GM23338 (cell line): ENCODE data around the gene HK1. TPM values are rescaled to one million over a fixed set of nuclear protein-coding genes. Genes with fewer than 3 reads are reported as not detected.

Source experiments
- ATAC-seq: fragments of 200-7000 bp; cut with Tn5 transposase; 3 replicates; pipeline ENCODE4 v1.9.1; 2020
- DNase-seq: peaks from one replicate; pipeline ENCODE4 v3.0.0-alpha.2; 2015; ENCODE audit warnings: low spot score
- H2AFZ ChIP-seq: fragments of 200-600 bp; sonication (generic); 2 replicates; pipeline ENCODE4 v1.8.0; 2016; ENCODE audit warnings: antibody characterized with exemption, mild to moderate bottlenecking, moderate library complexity
- H3F3A ChIP-seq: fragments of 200-600 bp; sonication (generic); replicated peaks from 2 replicates; pipeline ENCODE4 v1.8.0; 2017; ENCODE audit warnings: antibody characterized with exemption, mixed run types, low read depth
- H3K27ac ChIP-seq: fragments of 200-600 bp; sonication (generic); 2 replicates; pipeline ENCODE4 v1.6.1; 2016; ENCODE audit warnings: low read depth
- H3K27me3 ChIP-seq: fragments of 200-600 bp; sonication (generic); 2 replicates; pipeline ENCODE4 v1.8.0; 2016; ENCODE audit warnings: mild to moderate bottlenecking, mixed run types, moderate library complexity; ENCODE audit not compliant: insufficient read depth
- H3K36me3 ChIP-seq: fragments of 200-600 bp; sonication (generic); 2 replicates; pipeline ENCODE4 v1.8.0; 2016; ENCODE audit warnings: mild to moderate bottlenecking; ENCODE audit not compliant: insufficient read depth
- H3K4me1 ChIP-seq: fragments of 200-600 bp; sonication (generic); 2 replicates; pipeline ENCODE4 v1.8.0; 2016; ENCODE audit warnings: mild to moderate bottlenecking, moderate library complexity; ENCODE audit not compliant: insufficient read depth
- H3K4me2 ChIP-seq: fragments of 200-600 bp; sonication (generic); 2 replicates; pipeline ENCODE4 v1.7.1; 2017; ENCODE audit warnings: mixed run types
- H3K4me3 ChIP-seq: fragments of 200-600 bp; sonication (generic); 2 replicates; pipeline ENCODE4 v1.6.1; 2016; ENCODE audit warnings: mixed run types
- H3K79me2 ChIP-seq: fragments of 200-600 bp; sonication (generic); replicated peaks from 2 replicates; pipeline ENCODE4 v1.8.0; 2017; ENCODE audit warnings: mild to moderate bottlenecking; ENCODE audit not compliant: insufficient read depth
- H3K9me2 ChIP-seq: fragments of 200-600 bp; sonication (generic); 2 replicates; pipeline ENCODE4 v1.8.0; 2017; ENCODE audit not compliant: insufficient read depth
- H4K20me1 ChIP-seq: fragments of 200-600 bp; sonication (generic); replicated peaks from 2 replicates; pipeline ENCODE4 v1.8.0; 2017; ENCODE audit warnings: mild to moderate bottlenecking; ENCODE audit not compliant: insufficient read depth
- H3K27ac Mint-ChIP-seq: 2 replicates; pipeline ENCODE4 v1.8.0; 2020; ENCODE audit warnings: inconsistent platforms, mild to moderate bottlenecking, moderate library complexity, mixed read lengths
- H3K27me3 Mint-ChIP-seq: 3 replicates; pipeline ENCODE4 v1.8.0; 2022; ENCODE audit warnings: low read depth, mild to moderate bottlenecking, moderate library complexity, mixed read lengths, inconsistent platforms; ENCODE audit not compliant: insufficient read depth, poor library complexity
- H3K36me3 Mint-ChIP-seq: 3 replicates; pipeline ENCODE4 v1.8.0; 2021; ENCODE audit warnings: low read depth, mild to moderate bottlenecking, inconsistent platforms, moderate library complexity, mixed read lengths
- H3K4me1 Mint-ChIP-seq: 3 replicates; pipeline ENCODE4 v1.8.0; 2020; ENCODE audit warnings: mild to moderate bottlenecking, inconsistent platforms, mixed read lengths
- H3K4me3 Mint-ChIP-seq: 3 replicates; pipeline ENCODE4 v1.8.0; 2021; ENCODE audit warnings: moderate library complexity, mild to moderate bottlenecking, inconsistent platforms, mixed read lengths
- H3K9me3 Mint-ChIP-seq: 3 replicates; pipeline ENCODE4 v1.8.0; 2020; ENCODE audit warnings: moderate library complexity, mild to moderate bottlenecking, inconsistent platforms, mixed read lengths
- CREB1 ChIP-seq: fragments of 250-450 bp; sonication (Bioruptor Pico); IDR thresholded peaks from 2 replicates; pipeline ENCODE4 v1.5.0; 2020; ENCODE audit warnings: low read depth, mild to moderate bottlenecking, moderate library complexity
- EZH2 ChIP-seq: fragments of 200-600 bp; sonication (generic); IDR thresholded peaks from one replicate; pipeline ENCODE4 v1.8.0; 2017; ENCODE audit warnings: antibody characterized with exemption, mild to moderate bottlenecking, low read depth; ENCODE audit not compliant: unreplicated experiment
- EZH2phosphoT487 ChIP-seq: fragments of 200-600 bp; sonication (generic); IDR thresholded peaks from one replicate; pipeline ENCODE4 v1.8.1; 2018; ENCODE audit warnings: antibody characterized with exemption; ENCODE audit not compliant: unreplicated experiment
- NANOG ChIP-seq: IDR thresholded peaks from 2 replicates; pipeline ENCODE4 v1.6.1; 2016; ENCODE audit warnings: antibody characterized with exemption, borderline replicate concordance
- POLR2AphosphoS5 ChIP-seq: IDR thresholded peaks from 2 replicates; pipeline ENCODE4 v1.6.1; 2016; ENCODE audit warnings: antibody characterized with exemption, low read depth
- REST ChIP-seq: IDR thresholded peaks from one replicate; pipeline ENCODE4 v1.6.1; 2018; ENCODE audit warnings: antibody characterized with exemption; ENCODE audit not compliant: unreplicated experiment
- STAT1 ChIP-seq: IDR thresholded peaks from one replicate; pipeline ENCODE4 v1.6.1; 2016; ENCODE audit warnings: antibody characterized with exemption; ENCODE audit not compliant: unreplicated experiment
- ZNF114 ChIP-seq: fragments of 250-450 bp; sonication (Bioruptor Pico); IDR thresholded peaks from 2 replicates; pipeline ENCODE4 v1.5.0; 2020; ENCODE audit warnings: mild to moderate bottlenecking, moderate library complexity
- ZNF462 ChIP-seq: fragments of 250-450 bp; sonication (Bioruptor Pico); IDR thresholded peaks from 2 replicates; pipeline ENCODE4 v1.5.0; 2020; ENCODE audit warnings: mild to moderate bottlenecking, moderate library complexity
- polyA plus RNA-seq: library from polyadenylated mRNA; unstranded; fragments of >200 nt; fragmentation: Nextera tagmentation; extraction: Ambion mirVana; gene quantifications from 2 replicates; pipeline ENCODE4 v1.2.1, GENCODE V29; 2016
- total RNA-seq: library from RNA; depleted of rRNA; stranded (reverse); fragments of >200 nt; shearing (Covaris generic); gene quantifications from 2 replicates; pipeline ENCODE4 v1.2.3, GENCODE V29; 2014

HK1 gene
- total and polyA plus RNA-seq, 2 experiments from 2014 or later = 76.6 to 229 TPM

DNA sequence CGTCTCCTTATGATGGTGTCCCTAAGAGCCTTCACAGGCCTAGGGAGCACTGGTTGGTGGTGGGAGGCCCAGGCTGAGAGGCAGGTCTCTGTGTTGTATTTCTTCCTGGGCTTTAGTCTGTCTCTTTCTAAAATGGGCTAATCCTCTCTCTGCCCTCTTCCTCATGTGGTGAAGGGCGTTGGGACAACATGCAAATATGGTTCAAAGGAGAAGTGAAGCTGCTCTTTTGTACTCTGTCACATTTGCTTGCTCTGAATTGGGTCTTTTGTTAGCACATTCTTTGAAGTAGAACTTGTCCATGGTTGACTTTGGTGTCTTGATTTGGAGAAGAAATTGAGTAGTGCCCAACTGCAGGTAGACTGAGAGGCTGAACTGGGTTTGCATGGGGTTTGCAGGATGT, 814 bp downstream of the HK1 start (continued):
- TF ChIP-seq ZNF462 = no peak
- TF ChIP-seq REST = no peak
- no peak for TF ChIP-seq STAT1

DNA sequence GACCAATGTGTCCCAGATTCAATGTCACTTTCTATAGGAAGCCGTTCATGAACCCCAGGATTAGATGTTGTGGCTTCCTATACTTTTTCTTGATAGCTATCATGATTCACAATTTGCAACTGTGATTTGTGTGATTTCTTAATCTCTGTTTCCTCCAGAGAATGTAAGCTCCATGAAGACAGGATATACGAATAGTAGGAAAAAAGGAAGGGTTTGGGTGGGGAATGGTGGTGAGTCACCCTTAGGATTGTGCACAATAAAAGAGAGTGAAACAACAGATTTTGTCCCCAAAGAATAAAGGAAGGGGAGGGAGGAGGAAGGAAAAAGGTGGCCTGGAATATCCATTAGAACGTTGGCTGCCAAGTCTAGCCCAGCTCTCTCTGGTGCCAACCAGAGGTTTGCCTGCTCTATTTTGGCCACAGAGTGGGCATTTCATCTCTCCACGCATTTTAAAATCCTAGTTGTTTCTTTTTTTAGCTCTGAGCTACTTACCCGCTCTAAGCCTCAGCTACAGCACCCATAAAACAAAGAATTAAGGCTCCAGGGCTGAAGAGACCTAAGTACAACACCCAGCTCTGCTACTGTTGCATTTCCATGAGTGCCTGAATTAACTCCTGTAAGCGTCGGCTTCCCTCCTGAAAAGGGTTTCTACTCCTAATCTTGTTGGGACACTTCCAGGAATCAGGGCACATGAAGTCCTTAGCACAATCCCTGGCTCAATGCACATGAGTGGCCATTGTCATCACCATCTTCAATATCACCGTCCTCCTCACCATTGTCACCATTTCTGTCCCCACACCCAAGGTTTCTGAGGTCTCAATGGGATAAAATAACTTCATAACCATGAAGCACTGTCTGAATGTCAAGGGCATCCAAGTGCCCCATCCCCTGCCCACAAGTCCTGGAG, 3.5 kb downstream of the HK1 start:
- DNase-seq (no peak), ATAC-seq (no peak)
- Histone ChIP-seq H3K4me3 (no peak overlapping the region), H3K27me3 (no peaks in the 10 kb centered on the region), H3K4me1 (peaks cover 15% of the 10 kb centered on the region), H4K20me1 (no peaks in the 10 kb centered on the region), H2AFZ (peak overlapping the region; percentile 16; the same call in 1 of the 2 replicates), H3F3A (no peaks in the 10 kb centered on the region), H3K27ac (no peak overlapping the region), H3K9me2 (peaks cover 15% of the 10 kb centered on the region), H3K36me3 (no peaks in the 10 kb centered on the region), H3K4me2 (no peak overlapping the region), H3K79me2 (no peaks in the 10 kb centered on the region)
- Mint-ChIP-seq H3K4me1 (peaks cover 15% of the 10 kb centered on the region), H3K9me3 (no peaks in the 10 kb centered on the region), H3K27ac (no peak overlapping the region), H3K27me3 (peaks cover 10% of the 10 kb centered on the region), H3K36me3 (no peaks in the 10 kb centered on the region), H3K4me3 (no peak overlapping the region)
- TF ChIP-seq EZH2 (no peak), POLR2AphosphoS5 (no peak), NANOG (no peak), REST (no peak), CREB1 (CRISPR knock-in tag) (no peak), ZNF114 (CRISPR knock-in tag) (no peak), EZH2phosphoT487 (no peak)
